Spinal cord (tissue), 10 donors: ENCODE results near the gene THBD. TPM values are rescaled to one million over a fixed set of nuclear protein-coding genes. Genes with fewer than 3 reads are reported as not detected.

Experiments
- DNase-seq, 6 donors: peaks; one replicate each; pipeline versions ENCODE4 v3.0.0 to v3.0.0-alpha.2; 2013 to 2015; ENCODE audit warnings: low spot score in 6 of 6, low read depth in 4 of 6
- H3K27ac ChIP-seq: one replicate; pipeline ENCODE4 v1.5.1; 2013; ENCODE audit warnings: low read depth, low read length, control low read depth
- H3K27me3 ChIP-seq: one replicate; pipeline ENCODE4 v1.6.1; 2013; ENCODE audit warnings: low read length; ENCODE audit not compliant: control insufficient read depth, insufficient read depth
- H3K36me3 ChIP-seq: one replicate; pipeline ENCODE4 v1.6.1; 2013; ENCODE audit warnings: low read length; ENCODE audit not compliant: control insufficient read depth, insufficient read depth
- H3K4me1 ChIP-seq: one replicate; pipeline ENCODE4 v1.6.1; 2013; ENCODE audit warnings: low read length; ENCODE audit not compliant: control insufficient read depth, insufficient read depth
- H3K4me3 ChIP-seq: one replicate; pipeline ENCODE4 v1.5.1; 2013; ENCODE audit warnings: low read depth, low read length, control low read depth
- H3K9me3 ChIP-seq: one replicate; pipeline ENCODE4 v1.6.1; 2013; ENCODE audit warnings: low read length; ENCODE audit not compliant: control insufficient read depth, insufficient read depth
- WGBS: methylation state at CpG from one replicate; pipeline ENCODE4 v1.1.5; 2013; ENCODE audit warnings: missing lambda C conversion rate; ENCODE audit not compliant: insufficient coverage; 5-methylcytosine and 5-hydroxymethylcytosine counted together
- polyA plus RNA-seq, 2 donors: library from polyadenylated mRNA; unstranded; fragments of 120-200 nt; gene quantifications; one replicate each; pipeline ENCODE4 v1.2.1, GENCODE V29; 2013; ENCODE audit not compliant: insufficient read length in 2 of 2
- total RNA-seq, 2 donors: library from RNA; depleted of rRNA in 1 of 2; stranded (reverse); fragments of 120-200 nt in 1 of 2; fragments of >200 nt in 1 of 2; gene quantifications; one replicate each; pipeline versions ENCODE4 v1.2.3 to v1.2.4, GENCODE V29; 2013 to 2014
- donor health status: healthy.

THBD gene
- total and polyA plus RNA-seq, 4 donors: 7.2 to 14.8 (median 13.0) TPM

DNA sequence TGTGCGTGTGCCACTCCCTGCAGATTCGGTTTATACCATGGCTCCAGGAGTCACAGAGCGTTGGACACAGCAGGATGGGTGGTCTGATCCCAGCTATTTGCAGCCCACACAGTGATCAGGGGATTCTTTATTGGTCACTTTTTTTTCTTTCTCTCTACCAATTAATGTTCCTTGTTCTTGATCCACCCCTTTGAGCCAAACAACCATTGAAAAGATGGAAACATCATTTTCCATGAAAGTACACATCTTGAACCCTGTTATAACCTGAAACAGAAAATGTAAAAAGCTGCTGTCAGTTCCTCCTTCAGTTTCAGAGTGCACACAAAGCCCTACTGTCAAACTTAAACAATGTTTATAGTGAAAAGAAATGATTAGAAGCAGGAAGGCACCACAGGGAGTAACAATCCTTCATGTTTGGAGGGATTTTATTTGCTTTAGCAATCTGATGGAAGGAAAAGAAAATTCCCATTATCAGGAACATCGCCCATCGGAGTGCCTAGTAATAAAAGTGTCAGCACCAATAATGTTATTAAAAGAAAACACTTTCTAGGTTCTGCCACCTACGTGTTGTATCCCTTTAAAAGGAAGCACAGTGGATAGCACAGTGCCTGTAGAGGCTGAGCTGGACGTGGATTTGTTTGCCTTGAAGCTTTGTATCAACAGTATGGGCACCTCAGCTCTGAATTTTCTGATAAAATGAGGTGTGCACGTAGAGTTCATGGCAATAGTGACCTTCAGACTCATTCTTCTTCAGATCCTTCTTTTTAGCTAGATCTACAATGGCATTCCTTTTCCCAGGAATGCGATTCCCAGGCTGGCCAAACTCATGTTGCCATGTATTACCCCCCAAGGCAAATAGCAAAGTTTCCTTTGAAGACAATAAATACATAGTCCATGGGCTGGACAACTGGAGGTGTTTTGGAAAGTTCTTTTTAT is 16.1 kb upstream of the THBD start:
- 59% methylated on average over 2 of the region's 9 CpGs for WGBS
- no peaks in the 10 kb centered on the region for H3K36me3 ChIP-seq
- peak in 1 of 6 donors; percentile 34 for DNase-seq

DNA sequence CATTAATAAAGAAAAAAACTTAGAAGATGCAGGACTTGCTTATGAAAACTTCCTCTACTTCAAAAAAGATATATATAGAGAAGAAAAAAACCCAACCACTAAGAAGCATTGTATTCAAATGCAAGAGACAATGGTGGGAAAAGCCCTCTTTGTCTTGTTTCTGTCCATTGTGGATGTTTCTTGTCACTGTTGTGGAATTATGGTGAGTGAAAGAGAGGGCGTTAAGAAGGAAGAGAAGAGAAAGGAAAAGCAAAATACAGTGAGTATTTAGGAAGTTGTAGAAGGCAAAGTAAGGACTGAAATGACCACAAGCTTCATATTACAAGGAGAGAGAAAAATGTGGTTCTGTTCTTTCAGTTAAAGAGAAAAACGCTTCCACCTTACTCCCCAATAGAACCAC is 14.1 kb upstream of the THBD start:
- no peaks in the 10 kb centered on the region for H3K36me3 ChIP-seq
- no peaks in the 10 kb centered on the region for H3K9me3 ChIP-seq
- 88% methylated on average over 1 of the region's 2 CpGs for WGBS
- no peak for DNase-seq
- H3K4me1 ChIP-seq: peaks cover 5% of the 10 kb centered on the region
- H3K27ac ChIP-seq: no peak overlapping the region
- H3K4me3 ChIP-seq: no peak overlapping the region
- no peaks in the 10 kb centered on the region for H3K27me3 ChIP-seq

More for the DNA sequence above, 16.1 kb upstream of the THBD start:
- no peaks in the 10 kb centered on the region for H3K27me3 ChIP-seq
- peaks cover 5% of the 10 kb centered on the region for H3K4me1 ChIP-seq
- H3K9me3 ChIP-seq: peaks cover 1% of the 10 kb centered on the region
- no peak overlapping the region for H3K4me3 ChIP-seq
- no peak overlapping the region for H3K27ac ChIP-seq

DNA sequence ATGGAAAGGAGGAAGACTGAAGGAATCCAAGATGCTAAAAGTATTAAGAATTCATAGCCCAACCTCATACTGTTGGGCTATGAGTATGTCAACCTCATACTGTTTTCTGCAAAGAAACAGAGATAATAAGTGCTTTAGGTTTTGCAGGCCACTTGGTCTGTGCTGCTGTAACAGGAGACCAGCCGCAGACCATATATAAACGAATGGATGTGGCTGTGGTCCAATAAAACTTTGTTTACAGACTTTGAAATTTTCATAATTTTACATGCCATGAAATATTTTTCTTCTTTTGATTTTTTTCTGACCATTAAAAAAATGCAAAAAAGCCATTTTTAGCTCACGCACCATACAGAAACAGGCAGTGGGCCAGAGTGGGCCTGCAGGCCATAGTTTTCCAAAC is 13.7 kb upstream of the THBD start:
- no peak for DNase-seq
- Histone ChIP-seq H3K4me1 (peaks cover 5% of the 10 kb centered on the region), H3K36me3 (no peaks in the 10 kb centered on the region), H3K27me3 (no peaks in the 10 kb centered on the region), H3K4me3 (no peak overlapping the region), H3K9me3 (no peaks in the 10 kb centered on the region), H3K27ac (no peak overlapping the region)
- no CpG with 5 or more reads among the region's 3 CpGs for WGBS

DNA sequence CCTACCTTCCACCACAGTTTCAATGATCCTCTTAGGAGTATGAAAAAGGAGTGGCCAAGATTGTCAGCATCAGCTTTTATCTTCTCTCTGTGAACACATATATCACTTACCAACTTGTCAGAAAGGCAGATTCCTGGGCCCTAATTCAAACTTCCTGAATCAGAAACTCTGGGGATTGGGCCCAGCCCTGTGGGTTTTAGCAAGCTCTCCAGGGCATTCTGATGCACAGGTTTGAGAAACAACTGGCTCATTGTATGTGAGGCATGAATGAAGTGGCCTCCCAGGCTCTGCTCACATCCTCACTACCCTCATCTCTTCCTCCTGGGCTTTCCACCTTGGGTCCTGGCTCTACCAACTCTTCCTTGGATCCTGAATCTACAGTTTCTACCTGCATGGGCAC is 13.2 kb upstream of the THBD start:
- Histone ChIP-seq H3K4me3 (no peak overlapping the region), H3K36me3 (no peaks in the 10 kb centered on the region), H3K9me3 (no peaks in the 10 kb centered on the region), H3K27me3 (no peaks in the 10 kb centered on the region), H3K27ac (no peak overlapping the region), H3K4me1 (peaks cover 5% of the 10 kb centered on the region)
- DNase-seq: no peak

DNA sequence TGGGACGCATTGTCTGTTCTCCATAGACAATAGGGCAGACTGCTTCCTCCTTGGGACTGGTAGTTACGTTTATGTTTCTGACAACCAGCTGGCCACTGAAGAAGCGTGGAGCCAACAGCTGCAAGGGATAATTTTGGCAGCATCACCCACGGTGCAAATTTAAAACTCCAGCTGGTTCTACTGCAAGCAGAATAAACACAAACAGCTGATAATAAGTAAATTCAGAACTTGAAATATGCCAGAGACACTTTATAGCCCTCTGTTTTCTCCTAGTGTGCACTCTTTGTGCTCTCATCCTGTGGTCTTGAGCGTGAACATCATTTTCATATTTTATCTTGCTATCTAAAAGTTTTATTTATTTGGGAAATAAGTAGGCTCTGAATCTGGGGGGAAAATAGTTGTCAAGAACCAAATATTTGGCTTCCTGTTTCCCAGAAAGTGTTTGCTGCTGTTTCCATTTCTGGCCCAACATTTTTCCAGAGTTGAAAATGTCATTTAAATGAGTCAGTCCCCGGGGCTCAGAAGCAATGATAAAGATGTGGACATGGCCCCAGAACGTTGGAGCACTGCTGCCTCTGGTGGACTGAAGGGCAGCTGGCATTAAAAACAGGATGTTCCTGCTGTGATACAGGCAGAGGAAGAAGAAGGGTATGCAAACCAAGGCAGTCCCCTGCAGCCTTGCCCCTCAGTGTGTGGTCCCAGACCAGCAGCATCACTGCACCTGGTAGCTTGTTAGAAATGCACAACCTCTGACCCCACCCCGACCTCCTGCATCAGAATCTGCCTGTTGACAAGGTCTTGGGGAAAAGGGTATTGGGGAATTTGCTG is 12.5 kb upstream of the THBD start:
- H3K4me3 ChIP-seq: no peak overlapping the region
- H3K9me3 ChIP-seq: no peaks in the 10 kb centered on the region
- 25% methylated on average over 6 of the region's 8 CpGs for WGBS
- no peaks in the 10 kb centered on the region for H3K36me3 ChIP-seq
- H3K4me1 ChIP-seq: peaks cover 5% of the 10 kb centered on the region
- DNase-seq: peak in 2 of 6 donors; percentile 70 to 91
- no peaks in the 10 kb centered on the region for H3K27me3 ChIP-seq
- H3K27ac ChIP-seq: no peak overlapping the region

DNA sequence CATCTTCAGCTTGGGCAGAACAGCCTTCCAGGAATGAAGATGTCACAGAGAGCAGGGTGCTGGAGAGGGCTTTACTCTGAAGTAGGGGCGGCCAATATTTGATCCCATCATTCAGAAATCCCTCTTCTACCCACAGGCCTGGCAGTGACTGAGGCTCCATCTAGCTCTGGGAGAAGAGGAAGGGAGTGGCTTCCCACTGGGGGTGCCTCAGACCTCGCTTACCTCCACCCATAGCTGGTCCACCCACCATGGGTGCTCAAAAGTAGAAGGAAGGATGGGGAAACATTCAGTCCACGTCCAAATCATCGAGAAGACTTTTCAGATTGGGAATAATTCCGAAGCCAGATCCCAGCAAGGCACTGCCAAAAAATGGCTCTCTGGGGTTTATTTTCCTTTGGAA is 11.8 kb upstream of the THBD start:
- H3K9me3 ChIP-seq: no peaks in the 10 kb centered on the region
- 47% methylated on average over 3 of the region's 5 CpGs for WGBS
- no peaks in the 10 kb centered on the region for H3K27me3 ChIP-seq
- H3K4me3 ChIP-seq: no peak overlapping the region
- no peaks in the 10 kb centered on the region for H3K36me3 ChIP-seq
- H3K27ac ChIP-seq: no peak overlapping the region
- peaks cover 5% of the 10 kb centered on the region for H3K4me1 ChIP-seq
- no peak for DNase-seq

DNA sequence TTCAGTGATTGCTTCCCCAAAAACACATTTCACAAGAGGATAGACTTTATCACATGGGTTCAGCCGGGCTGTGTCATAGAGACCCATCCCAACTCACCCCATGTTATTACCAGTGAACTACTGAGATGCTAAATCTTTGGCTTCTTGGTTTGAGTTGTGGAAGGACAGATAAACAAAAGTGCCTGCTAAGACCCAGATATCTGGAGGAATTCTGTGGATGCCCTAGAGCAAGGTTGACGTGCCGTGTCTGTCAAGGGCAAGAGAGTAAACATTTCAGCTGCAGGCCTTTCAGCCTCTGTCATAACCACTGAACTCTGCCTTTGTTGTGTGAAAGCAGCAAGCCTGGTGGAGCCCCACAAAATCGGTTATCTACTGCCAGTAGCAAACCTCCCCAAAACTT is 11.2 kb upstream of the THBD start:
- Histone ChIP-seq H3K27me3 (no peaks in the 10 kb centered on the region), H3K4me1 (peaks cover 5% of the 10 kb centered on the region), H3K36me3 (no peaks in the 10 kb centered on the region), H3K4me3 (no peak overlapping the region), H3K9me3 (no peaks in the 10 kb centered on the region), H3K27ac (no peak overlapping the region)
- DNase-seq: no peak
- 86% methylated on average over 3 of the region's 4 CpGs for WGBS

DNA sequence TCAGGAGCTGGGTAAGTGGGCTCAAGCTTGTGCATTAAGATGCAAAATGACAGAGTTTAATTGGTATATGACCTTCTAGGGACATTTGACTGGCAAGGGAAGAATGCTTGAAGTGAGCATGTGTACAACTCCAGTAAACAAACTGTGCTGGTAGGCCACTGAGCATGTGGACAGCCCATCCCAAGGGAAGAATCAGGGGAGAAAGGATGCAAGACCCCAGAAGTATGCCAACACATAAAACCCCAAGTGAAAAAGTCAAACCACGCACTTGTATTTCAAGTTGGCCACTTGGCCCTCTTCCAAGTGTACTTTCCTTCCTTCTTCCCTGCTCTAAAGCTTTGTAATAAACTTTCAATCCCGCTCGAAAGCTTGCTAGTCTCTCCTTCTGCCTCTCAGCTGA is 10.4 kb upstream of the THBD start:
- WGBS: 56% methylated on average over 1 of the region's 3 CpGs
- no peak overlapping the region for H3K27ac ChIP-seq

DNA sequence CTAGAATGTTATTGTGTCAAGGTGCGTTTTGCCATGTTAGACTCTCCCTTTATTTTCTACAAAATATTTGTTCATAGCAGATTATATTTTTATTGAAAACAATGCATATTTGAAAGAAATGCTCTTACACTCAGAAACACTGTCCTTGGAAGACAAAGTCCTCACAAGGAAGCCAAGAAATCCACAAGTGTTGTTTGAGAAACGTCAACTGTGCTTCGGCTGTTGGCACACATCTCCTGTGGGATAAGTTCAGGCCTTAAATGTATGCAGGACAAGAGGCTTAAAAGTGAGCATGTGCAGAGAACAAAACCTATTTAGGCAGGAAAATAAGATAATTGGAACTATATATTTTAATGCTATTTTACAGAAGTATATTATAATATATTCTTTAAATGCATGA is 9.5 kb upstream of the THBD start:
- H3K4me1 ChIP-seq: peaks cover 5% of the 10 kb centered on the region
- no peak for DNase-seq
- no peaks in the 10 kb centered on the region for H3K9me3 ChIP-seq
- no peak overlapping the region for H3K27ac ChIP-seq
- no peak overlapping the region for H3K4me3 ChIP-seq
- no peaks in the 10 kb centered on the region for H3K27me3 ChIP-seq
- 60% methylated on average over 2 of the region's 3 CpGs for WGBS
- no peaks in the 10 kb centered on the region for H3K36me3 ChIP-seq

More for the DNA sequence above, 10.4 kb upstream of the THBD start:
- Histone ChIP-seq H3K4me3 (no peak overlapping the region), H3K27me3 (no peaks in the 10 kb centered on the region), H3K9me3 (no peaks in the 10 kb centered on the region), H3K4me1 (peaks cover 5% of the 10 kb centered on the region), H3K36me3 (no peaks in the 10 kb centered on the region)
- DNase-seq: no peak
